ENCODE data around the gene STK32B. TPM values are rescaled to one million over a fixed set of nuclear protein-coding genes. Genes with fewer than 3 reads are reported as not detected.

The STK32B gene
- total and polyA plus RNA-seq, 9 of the 15 experiments (the other 6 are each of a cell fraction or from before 2014, with no cell fraction given) = 0.03 to 0.20 (median 0.07) TPM; not detected in 2

GRCh38 chr4:5473125-5473524 lies 421.8 kb downstream of the STK32B start:
- no peak overlapping the region for H3K9ac ChIP-seq (ENCODE audit: insufficient read depth in 1 of 2, low read depth in 2 of 2, low read length in 2 of 2)
- H3K9me3 ChIP-seq (replicated peaks; ENCODE audit: control insufficient read depth, insufficient read depth, low read depth, low read length) = no peaks in the 10 kb centered on the region
- intact Hi-C loops (cut with micrococcal nuclease) (no loop called here), in situ Hi-C loops (cut with MboI) (no loop called here)
- no TSS peak for BruUV-seq (replicated peaks)
- H3K27ac ChIP-seq (ENCODE audit: extremely low read depth, low read depth, low read length) = no peak overlapping the region
- H3K36me3 ChIP-seq (ENCODE audit: control insufficient read depth, insufficient read depth, low read length) = no peaks in the 10 kb centered on the region
- no peaks in the 10 kb centered on the region for H3K4me1 ChIP-seq (replicated peaks in 1 of 2; ENCODE audit: control insufficient read depth in 2 of 2, insufficient read depth in 2 of 2, low read length in 2 of 2)
- H3K79me2 ChIP-seq (ENCODE audit: control insufficient read depth, insufficient read depth, low read length) = no peaks in the 10 kb centered on the region
- H3K9me1 ChIP-seq (ENCODE audit: control insufficient read depth, insufficient read depth, low read length) = no peaks in the 10 kb centered on the region
- no peak for ATAC-seq
- H3K4me3 ChIP-seq = no peak overlapping the region
- ChIA-PET POLR2A (interaction anchor here (0.8 kb wide), 1 partner anchor 14 kb away, joined by 3 read pairs; no protein-coding TSS in a partner anchor), CTCF (ENCODE audit: low intra/inter-chr PET ratio) (no interaction called here)
- 0% methylated on average over 5 of the region's 5 CpGs for WGBS (ENCODE audit: insufficient coverage, low coverage, missing lambda C conversion rate)
- no peak for FAIRE-seq
- no peak overlapping the region for H3K4me2 ChIP-seq (ENCODE audit: insufficient read depth, low read length)
- H2AFZ ChIP-seq (ENCODE audit: low read depth, low read length) = no peak overlapping the region
- H3K27me3 ChIP-seq (ENCODE audit: control insufficient read depth in 2 of 2, insufficient read depth in 2 of 2, low read length in 2 of 2) = peaks cover 0 to 34% of the 10 kb centered on the region in 2 experiments; a peak in 2 of 5 replicates
- TF ChIP-seq MED1 (CRISPR knock-in tag; IDR thresholded peaks at IDR 0.05; ENCODE audit: borderline replicate concordance) (no peak), SPI1 (IDR thresholded peaks at IDR 0.05; ENCODE audit: borderline replicate concordance, low read depth, low read length) (no peak), ZC3H11A (IDR thresholded peaks at IDR 0.05; ENCODE audit: low read depth, low read length) (no peak), ZNF766 (CRISPR knock-in tag; conservative IDR thresholded peaks at IDR 0.05) (no peak), CLOCK (CRISPR knock-in tag; IDR thresholded peaks at IDR 0.05; ENCODE audit: borderline replicate concordance) (no peak), SNAPC5 (CRISPR knock-in tag; IDR thresholded peaks at IDR 0.05) (no peak), THAP12 (CRISPR knock-in tag; IDR thresholded peaks at IDR 0.05) (no peak), ZNF282 (CRISPR knock-in tag; IDR thresholded peaks at IDR 0.05) (no peak), MXI1 (IDR thresholded peaks at IDR 0.05; ENCODE audit: low read depth, low read length) (no peak)
- no peaks in the 10 kb centered on the region; the same call in 1 of the 2 replicates for H4K20me1 ChIP-seq (replicated peaks; ENCODE audit: control insufficient read depth, insufficient read depth, low read length)
- DNase-seq (ENCODE audit: extremely low read depth in 1 of 4, low spot score in 3 of 4) = no peak
